ENCODE data around the gene SH3TC2.

DNA sequence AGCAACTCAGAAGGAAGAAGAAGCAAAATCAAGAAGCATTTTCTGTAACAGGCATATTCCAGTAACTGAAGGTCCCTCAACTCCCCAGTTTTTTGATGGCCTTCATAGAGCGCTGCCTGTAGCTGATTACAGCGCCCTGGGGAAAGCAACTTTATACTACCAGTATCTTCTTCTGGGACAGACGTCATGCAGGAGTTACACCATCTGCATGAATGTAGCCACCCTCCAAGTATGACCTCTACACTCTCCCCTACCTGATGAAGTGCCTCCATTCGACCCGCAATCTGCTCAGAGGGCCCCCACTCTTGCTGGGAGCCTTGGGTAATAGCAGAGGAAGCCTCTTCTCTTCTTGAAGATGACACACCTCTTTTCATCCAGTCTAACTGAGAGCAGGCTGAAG is 21.0 kb upstream of the SH3TC2 start:
- TF ChIP-seq TAF1 (IDR thresholded peaks at IDR 0.05; ENCODE audit: borderline replicate concordance, insufficient read depth, low read length) (no peak), SIN3A (IDR thresholded peaks at IDR 0.05; ENCODE audit: borderline replicate concordance, insufficient read depth, low read length) (no peak), POLR2AphosphoS5 (IDR thresholded peaks at IDR 0.05; ENCODE audit: low read depth, low read length) (no peak), FOXP2 (optimal IDR thresholded peaks at IDR 0.05; ENCODE audit: borderline replicate concordance, extremely low read depth, extremely low read length, insufficient read depth) (no peak)

Data from PFSK-1 (cell line).